ENCODE results near the gene IFT27.

Gene IFT27

DNA sequence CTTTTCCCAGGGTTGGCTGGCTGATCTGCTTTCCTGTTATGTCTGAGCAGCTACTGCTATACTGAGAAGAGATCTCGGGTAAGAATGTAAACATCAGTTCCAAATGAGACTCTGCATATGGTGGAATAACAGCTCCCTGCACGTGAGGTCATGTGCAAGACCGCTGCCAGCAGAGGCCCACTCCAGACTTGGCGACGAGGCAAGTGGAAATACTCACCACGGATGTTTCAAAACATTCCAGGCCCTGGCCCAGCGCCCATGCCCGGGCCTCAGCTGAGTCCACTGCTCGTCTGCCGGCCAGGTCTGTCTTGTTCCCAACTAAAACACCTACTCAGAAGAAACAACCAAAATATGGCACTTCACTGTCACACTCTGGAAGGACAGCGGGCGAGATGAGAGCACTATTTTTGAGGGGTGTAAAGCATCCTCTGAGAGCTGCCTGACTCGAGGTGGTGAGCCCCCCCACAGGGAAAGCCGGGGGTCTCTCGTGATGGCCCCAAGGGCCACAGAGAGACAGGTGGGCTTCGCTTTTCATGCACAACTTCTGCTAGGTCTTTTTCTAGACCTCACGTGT is 13.1 kb downstream of the IFT27 start:
- H3K4me3 ChIP-seq (replicated peaks; ENCODE audit: low read depth, low read length) = no peak overlapping the region
- TF ChIP-seq, protein P1, sequence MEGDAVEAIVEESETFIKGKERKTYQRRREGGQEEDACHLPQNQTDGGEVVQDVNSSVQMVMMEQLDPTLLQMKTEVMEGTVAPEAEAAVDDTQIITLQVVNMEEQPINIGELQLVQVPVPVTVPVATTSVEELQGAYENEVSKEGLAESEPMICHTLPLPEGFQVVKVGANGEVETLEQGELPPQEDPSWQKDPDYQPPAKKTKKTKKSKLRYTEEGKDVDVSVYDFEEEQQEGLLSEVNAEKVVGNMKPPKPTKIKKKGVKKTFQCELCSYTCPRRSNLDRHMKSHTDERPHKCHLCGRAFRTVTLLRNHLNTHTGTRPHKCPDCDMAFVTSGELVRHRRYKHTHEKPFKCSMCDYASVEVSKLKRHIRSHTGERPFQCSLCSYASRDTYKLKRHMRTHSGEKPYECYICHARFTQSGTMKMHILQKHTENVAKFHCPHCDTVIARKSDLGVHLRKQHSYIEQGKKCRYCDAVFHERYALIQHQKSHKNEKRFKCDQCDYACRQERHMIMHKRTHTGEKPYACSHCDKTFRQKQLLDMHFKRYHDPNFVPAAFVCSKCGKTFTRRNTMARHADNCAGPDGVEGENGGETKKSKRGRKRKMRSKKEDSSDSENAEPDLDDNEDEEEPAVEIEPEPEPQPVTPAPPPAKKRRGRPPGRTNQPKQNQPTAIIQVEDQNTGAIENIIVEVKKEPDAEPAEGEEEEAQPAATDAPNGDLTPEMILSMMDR (IDR thresholded peaks at IDR 0.05; ENCODE audit: low read depth, low read length, missing control alignments) = no peak
- DNase-seq (ENCODE audit: extremely low read depth, low read depth) = no peak

DNA sequence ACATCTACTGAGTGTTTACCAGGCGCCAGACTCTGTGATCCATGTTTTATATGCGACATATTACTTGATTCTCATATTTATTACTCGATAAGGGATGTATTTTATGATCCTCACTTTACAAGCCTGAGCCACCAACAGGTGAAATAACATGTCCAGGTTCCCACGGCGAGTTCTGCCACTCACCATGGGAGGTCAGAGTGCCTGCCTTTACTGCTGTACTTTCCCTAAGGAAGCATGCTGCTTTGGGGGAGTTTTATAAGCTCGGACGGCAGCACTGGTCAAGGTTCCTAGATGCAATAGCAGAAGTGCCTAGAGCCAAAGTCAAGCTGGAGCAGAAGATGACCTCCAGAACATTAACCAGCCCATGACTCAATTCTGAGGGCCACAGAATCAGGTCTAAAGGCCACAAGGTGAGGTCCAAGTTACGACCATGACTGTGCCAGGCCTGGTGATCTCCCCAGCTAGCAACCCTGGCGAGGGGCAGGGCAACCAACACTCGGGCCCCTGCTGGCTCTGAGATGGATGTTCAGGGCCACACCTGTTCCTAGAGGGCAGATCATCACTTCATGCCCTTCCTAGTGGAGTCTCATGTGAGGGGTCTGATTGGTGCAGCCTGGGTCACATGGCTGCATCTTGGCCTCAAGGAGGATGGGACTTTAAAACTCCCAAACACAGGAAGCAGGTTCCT is 14.2 kb downstream of the IFT27 start:
- H3K4me3 ChIP-seq (replicated peaks; ENCODE audit: low read depth, low read length) = no peak overlapping the region
- DNase-seq (ENCODE audit: extremely low read depth, low read depth) = no peak
- TF ChIP-seq, protein P1 (IDR thresholded peaks at IDR 0.05; ENCODE audit: low read depth, low read length, missing control alignments) = no peak

DNA sequence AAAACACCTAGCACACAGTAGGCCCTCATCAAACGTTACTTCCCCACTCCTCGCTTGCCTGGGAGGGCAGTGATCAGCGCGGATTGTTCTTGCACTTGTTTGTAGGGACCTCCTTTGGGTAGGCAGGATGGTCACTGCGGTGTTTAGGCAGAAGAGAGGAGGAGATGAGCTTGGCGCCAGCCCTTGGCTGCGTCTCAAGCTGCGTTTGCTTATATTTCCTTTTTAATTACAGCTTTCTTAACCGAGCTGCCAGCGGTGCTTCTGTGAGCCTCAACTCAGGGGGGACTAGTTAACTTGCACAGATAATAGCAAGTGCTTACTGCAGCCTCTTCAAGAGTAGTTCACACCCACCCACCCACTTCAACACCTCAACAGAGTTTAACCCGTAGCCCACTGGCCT is 15.1 kb downstream of the IFT27 start:
- no peak for DNase-seq (ENCODE audit: extremely low read depth, low read depth)
- TF ChIP-seq, protein P1 (IDR thresholded peaks at IDR 0.05; ENCODE audit: low read depth, low read length, missing control alignments) = no peak
- H3K4me3 ChIP-seq (replicated peaks; ENCODE audit: low read depth, low read length) = no peak overlapping the region

DNA sequence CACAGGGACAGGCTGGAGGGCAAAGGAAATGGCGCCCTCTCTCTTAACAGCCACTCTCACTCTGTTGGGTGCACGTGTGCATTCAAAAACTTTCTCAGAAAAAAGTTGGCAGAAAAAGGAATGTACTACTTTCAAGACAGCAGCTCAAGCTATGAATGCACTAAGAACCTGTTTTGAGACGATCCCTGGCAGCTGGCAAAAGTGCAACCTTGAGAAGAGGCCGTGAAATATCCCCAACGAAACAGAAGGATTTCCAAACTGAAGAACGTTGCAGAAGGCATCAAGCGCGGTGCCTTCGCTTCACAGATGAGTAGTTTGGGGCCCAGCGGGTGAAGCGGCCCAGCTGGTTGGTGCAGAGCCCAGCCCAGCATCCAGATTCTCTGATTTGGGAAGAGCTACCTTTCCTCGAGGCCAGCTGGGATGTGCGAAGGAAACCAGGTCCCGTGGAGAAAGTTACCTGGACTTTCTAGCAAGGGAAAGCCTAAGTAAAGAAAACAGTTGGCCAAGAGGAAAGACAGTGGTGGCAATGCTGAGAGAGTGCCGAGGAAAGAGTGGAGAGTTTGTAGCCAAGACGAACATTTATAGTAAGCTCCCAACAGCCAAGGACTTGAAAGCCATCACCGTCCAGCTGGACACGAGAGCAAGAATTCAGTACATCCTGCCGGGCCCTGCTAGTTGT is 16.3 kb downstream of the IFT27 start:
- DNase-seq (ENCODE audit: extremely low read depth, low read depth) = no peak
- TF ChIP-seq, protein P1 (IDR thresholded peaks at IDR 0.05; ENCODE audit: low read depth, low read length, missing control alignments) = no peak
- no peak overlapping the region for H3K4me3 ChIP-seq (replicated peaks; ENCODE audit: low read depth, low read length)

DNA sequence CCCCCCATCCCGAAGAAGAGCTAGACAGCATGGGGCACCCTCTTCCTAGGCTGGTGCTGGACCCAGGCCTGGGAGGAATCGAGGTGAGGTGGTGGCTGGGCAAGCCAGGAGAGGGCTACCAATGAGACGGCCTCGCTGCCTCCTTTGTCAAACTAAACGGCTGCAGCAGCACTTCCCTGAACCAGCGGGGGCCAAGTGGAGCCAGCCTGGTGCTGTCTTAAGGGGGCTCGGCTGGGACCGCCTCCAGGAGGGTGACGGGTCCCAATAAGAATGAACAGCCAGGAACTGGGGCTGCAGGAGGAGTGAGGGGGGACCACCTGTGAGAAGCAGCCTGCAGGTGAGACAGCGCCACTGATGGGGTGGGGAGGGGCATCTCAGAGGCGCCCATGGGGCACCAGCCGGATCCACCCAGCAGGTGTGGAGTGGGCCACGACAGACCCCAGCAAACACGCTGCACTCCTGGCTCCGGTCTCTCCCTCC is 17.1 kb downstream of the IFT27 start:
- DNase-seq (ENCODE audit: extremely low read depth, low read depth) = no peak
- no peak overlapping the region for H3K4me3 ChIP-seq (replicated peaks; ENCODE audit: low read depth, low read length)
- TF ChIP-seq, protein P1 (IDR thresholded peaks at IDR 0.05; ENCODE audit: low read depth, low read length, missing control alignments) = no peak

GRCh38 chr22:36757668-36758211 is 18.2 kb downstream of the IFT27 start:
- TF ChIP-seq, protein P1 (IDR thresholded peaks at IDR 0.05; ENCODE audit: low read depth, low read length, missing control alignments) = peak; percentile 84
- no peak overlapping the region for H3K4me3 ChIP-seq (replicated peaks; ENCODE audit: low read depth, low read length)
- DNase-seq (ENCODE audit: extremely low read depth, low read depth) = no peak
